ENCODE measurements around the gene VANGL1. TPM values are rescaled to one million over a fixed set of nuclear protein-coding genes. Genes with fewer than 3 reads are reported as not detected.

VANGL1 gene
- total RNA-seq, 1 donor from 2014 or later = 6.5 TPM

DNA sequence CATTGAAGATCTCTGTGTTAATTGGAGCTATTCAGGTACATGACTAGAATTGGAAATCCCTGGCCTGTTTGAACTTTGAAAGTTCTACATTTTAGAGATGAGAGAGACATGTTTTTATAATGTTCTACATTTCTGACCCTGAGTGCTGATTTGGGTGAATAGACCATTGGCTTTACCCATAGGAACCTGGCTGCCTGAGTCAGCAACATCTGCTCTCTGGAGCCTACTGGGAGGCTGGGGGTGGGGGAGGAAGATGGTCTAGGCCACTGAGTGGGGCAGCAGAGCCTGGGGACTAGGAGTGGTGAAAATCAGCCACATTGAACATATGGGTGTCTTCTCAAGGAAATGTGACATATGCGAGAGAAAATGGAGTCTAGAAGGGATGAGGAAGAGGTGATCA, 1.4 kb upstream of the VANGL1 start:
- DNase-seq (ENCODE audit: missing footprints) = no peak
- intact Hi-C loops (cut with DNase I) = loop anchor here (5.0 kb wide), 1 partner anchor 33 kb away; no protein-coding TSS in a partner anchor
- no peak for ATAC-seq

DNA sequence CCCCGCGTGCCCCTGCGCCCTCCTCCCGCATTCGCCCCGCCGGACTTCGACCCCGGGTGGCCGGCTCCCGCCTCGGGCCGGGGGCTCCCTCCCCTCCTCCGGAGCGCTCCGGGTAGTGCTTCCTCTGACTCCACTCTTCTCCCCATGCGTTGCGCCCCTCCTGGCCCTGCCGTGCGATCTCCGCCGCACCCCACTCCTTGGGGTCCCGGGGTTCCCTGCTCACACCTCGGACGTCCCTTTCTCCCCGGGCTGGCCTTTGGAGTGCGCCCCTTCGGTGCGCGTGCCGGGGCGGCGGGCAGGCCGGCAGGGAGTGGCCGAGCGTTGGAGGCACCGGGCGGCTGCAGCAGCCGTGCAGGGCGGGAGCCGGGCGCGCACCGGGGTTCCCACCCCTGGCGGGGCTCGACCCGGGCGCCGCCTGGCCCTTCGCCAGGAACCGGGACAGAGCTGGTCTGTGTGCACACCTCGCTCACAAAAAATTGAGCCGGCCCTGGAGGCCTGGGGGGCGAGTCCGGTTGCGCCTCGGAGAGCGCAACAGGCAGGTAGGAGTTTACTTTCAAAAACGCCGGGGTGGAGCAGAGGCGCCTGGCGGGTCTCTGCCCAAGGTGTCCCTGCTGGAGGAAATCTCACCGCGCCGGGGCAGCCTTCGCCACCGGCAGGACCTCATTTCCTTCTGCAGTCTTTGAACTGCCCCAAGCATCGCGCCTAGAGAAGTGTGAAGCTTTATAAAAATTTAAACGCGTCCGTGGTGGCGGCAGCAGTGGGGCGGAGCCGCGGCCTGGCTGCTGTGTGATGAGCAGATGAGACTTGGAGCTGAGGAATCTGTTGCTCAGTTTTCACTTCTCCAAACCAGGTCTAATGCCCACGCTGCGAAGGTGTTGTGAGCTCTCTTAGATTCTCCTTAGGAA, 650 bp downstream of the VANGL1 start:
- DNase-seq (ENCODE audit: missing footprints) = no peak
- peak; percentile 65 for ATAC-seq
- intact Hi-C loops (cut with DNase I) = loop anchor here (5.0 kb wide), 1 partner anchor 35 kb away; no protein-coding TSS in a partner anchor

DNA sequence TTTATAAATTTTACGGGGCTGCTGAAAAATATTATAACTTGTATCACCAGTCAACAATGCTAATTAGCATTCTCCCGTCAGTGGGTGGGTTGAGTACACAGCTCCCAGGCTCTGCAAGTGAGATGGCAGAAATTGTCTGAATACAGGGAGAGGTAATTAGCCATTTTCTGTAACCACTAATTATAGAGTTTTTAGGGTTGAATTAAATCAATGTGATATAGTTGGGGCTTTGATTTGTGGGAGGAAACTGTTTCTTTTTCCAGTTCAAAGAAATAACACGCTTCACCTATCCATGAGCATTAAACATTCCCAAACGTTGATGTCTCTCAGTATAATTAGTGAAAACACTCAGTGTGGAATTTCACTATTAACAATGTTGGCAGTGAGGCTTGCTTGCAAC, 1.5 kb downstream of the VANGL1 start:
- intact Hi-C loops (cut with DNase I) = loop anchor here (5.0 kb wide), 1 partner anchor 36 kb away; no protein-coding TSS in a partner anchor
- DNase-seq (ENCODE audit: missing footprints) (no peak), ATAC-seq (no peak)

DNA sequence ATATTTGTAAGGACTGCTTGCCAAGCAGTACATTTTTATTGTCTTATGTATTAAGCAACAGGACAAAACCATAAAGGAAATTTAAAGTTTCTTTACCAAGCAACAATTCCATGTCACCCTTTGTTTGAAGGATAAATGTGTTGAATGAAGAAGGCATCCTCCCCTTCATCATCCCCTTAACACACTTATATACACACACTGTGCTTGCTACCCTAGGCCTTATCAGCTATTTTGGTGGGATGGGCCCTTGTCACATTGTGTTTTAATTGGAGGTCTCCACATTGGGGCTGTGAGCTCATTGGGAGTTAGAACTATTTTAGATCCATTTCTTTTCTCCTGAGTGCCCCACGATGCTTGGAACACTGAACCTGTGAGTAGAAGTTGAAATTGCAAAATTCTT, 1.9 kb downstream of the VANGL1 start:
- intact Hi-C loops (cut with DNase I) = loop anchor here (5.0 kb wide), 1 partner anchor 36 kb away; no protein-coding TSS in a partner anchor
- DNase-seq (ENCODE audit: missing footprints) (no peak), ATAC-seq (no peak)

DNA sequence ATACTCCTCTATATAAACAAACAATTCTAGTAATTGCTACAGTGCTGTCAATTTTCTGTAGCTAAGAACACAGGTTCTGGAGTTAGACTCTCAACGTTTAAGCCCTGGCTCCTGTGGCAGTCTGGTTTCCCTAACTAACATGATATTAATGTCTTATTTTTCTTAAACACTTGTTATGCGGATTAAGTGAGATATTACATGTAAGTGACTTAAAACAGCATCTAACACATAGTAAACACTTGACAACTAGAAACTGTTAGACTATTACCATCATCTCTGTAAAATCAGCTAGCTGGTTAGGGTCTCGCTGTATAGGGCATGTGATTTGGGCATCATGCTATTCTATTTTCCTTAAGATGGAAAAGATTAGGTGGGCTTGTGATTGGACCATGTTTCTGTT, 2.3 kb downstream of the VANGL1 start:
- no peak for DNase-seq (ENCODE audit: missing footprints)
- no peak for ATAC-seq
- intact Hi-C loops (cut with DNase I) = loop anchor here (5.0 kb wide), 1 partner anchor 37 kb away; no protein-coding TSS in a partner anchor

DNA sequence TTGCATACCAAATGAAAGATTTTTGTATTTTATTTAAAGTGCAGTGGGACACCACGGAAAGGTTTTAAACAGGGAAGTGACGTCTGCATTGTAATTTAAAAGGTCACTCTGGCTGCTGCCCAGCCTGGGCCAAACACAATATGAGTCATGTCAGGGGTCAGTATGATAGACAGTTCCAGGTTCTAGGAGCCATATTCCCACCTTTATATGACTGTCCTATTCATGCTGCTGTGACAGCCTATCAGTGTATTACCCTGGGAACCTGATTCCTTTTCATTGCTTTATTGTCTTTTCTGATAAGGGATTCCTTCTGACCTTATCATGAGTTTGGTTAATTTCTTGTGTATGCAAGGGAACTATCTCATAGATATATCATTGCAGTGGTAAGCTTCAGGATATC, 5.3 kb downstream of the VANGL1 start:
- DNase-seq (ENCODE audit: missing footprints) (no peak), ATAC-seq (no peak)
- intact Hi-C loops (cut with DNase I) = loop anchor here (5.0 kb wide), 1 partner anchor 55 kb away; no protein-coding TSS in a partner anchor

DNA sequence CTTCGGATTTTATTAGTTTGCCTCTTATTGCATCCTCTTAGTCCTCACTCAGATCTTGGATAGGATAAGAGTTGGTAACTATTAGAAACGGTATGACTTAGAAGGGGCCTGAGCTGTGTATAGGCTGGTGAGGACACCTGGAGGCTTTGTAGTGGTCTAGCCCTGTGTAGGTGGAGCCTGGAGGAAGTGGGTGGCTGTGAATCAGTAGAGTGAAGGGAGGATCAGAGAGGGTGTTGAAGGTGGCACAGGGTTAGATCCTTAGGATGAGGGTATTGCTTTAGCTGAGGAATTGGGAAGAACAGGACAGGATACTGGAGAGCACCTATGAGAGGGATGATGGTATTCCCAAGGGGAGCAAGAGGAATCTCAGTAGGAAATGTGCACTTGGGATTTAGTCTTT, 5.7 kb downstream of the VANGL1 start:
- no peak for DNase-seq (ENCODE audit: missing footprints)
- no peak for ATAC-seq
- intact Hi-C loops (cut with DNase I) = loop anchor here (5.0 kb wide), 1 partner anchor 55 kb away; no protein-coding TSS in a partner anchor

DNA sequence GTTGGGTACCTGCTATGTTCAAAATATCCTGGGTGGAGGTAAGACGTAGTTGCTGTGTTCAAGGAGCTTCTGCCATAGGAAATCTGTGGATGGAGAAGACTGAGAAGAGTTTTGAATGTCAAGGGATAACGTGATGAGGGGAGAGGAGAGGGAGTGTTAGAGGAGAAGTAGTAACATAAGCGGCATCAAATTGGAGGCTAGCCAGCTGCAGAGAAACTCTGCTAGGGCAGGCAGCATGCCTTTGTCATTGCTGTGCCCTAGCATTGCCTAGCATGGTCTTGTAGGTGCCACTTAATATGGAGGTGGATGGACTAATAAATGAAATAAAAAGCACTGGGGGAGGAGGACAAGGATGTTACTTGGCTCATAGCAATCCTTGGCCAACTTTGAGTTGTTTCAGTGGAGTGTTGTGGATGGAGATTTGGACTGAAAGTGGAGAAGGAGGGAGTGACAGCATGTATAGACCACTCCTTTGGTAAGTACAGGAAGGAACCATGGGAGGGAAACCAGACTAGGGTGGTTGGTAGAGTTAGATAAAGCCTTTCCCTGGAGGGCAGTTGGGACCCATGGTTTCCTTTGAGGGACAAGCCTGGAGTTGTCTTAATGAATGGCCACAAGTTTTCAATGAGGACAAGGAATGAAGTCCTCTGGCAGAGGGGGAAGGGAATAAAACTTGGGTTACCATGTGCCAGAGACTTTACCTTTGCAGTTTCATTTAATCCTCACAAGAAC, 6.3 kb downstream of the VANGL1 start:
- DNase-seq (ENCODE audit: missing footprints) (no peak), ATAC-seq (peak; percentile 51)
- intact Hi-C loops (cut with DNase I) = loop anchor here (5.0 kb wide), 1 partner anchor 54 kb away; no protein-coding TSS in a partner anchor

DNA sequence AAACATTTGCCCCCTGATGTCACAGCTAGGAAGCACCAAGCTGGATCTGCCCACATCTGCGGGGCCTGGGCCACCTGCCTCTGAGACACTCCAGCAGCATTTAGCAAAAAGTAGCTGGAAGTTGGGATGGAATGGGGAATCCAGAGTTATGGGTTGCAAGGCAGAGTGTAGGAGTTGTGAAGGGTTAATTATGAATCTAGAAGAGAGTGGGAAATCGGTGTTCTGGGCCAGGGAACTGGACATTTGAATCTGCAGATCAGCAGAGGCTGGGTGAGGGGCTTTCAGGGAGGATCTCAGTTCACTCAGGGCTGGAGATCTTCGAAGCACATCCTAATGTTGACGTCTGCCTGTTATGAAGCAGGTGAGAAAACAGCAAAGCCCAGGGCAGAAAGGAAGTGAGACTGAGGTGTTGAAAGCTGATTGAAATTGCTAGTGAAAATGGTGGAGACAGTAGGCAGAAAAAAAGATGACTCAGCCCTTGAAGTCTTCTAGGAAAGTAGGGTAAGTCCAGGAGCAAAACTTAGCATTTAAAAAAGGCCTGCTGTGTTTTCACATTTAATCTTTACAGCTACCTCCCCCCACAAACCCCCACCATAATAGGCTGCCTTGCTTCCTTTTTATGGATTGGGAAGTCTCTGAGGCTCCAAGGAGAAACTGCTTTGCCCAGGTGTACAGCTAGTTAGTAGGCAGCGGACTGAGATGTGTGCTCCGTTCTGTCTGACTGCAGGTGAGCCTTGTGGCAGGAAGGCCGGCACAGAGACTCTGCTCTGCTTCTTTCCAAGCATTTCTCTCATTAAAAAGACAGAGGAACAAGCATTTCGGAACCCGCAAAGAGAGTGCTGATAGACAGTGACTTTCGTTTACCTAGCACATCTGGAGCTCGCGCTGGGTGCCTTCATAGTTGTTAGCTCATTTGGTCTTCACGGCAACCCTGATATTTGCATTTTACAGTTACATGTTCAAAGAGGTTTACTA, 7.2 kb downstream of the VANGL1 start:
- no peak for ATAC-seq
- intact Hi-C loops (cut with DNase I) = loop anchor here (5.0 kb wide), 1 partner anchor 53 kb away; no protein-coding TSS in a partner anchor
- no peak for DNase-seq (ENCODE audit: missing footprints)

DNA sequence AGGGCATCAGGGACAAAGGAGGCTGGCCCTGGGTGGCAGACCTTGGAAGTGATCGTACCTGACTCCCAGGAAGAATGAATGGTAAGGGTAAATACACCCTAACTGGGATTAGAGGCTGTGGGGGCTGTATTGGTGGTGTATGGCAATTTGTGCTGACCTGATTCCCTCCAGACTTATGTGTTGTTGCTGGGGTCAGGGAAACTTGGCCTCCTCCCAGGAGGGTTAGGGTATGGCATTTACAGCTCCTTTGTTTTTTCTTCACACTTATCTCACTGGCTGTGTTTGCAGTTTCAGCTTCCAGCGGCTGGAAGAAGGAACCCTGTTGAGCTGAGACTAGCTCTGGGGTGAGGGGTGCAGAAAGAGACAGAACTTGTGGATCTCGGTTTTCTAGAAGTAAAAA, 8.2 kb downstream of the VANGL1 start:
- intact Hi-C loops (cut with DNase I) = loop anchor here (5.0 kb wide), 1 partner anchor 52 kb away; no protein-coding TSS in a partner anchor
- ATAC-seq (no peak), DNase-seq (ENCODE audit: missing footprints) (no peak)

DNA sequence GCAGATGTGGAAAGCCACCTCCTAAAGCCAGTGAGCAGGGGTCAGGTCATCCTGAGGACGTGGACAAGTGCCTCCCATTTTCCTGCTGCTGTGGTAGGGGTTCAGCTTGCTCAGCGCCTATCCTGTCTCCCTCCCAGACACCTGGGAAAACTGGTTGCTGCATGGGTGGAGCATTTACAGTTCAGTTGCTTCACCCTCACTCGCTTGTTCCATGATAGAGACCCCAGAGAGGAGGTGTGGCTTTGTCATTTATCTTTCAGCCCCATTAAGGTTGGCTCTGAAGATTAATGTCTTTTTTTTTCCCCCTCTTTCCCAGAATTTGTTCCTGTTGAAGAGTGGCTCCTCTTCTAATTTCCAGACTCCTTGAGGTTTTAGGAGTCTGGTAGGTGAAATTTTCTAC, 9.2 kb downstream of the VANGL1 start:
- DNase-seq (ENCODE audit: missing footprints) (no peak), ATAC-seq (no peak)
- intact Hi-C loops (cut with DNase I) = no loop called here

DNA sequence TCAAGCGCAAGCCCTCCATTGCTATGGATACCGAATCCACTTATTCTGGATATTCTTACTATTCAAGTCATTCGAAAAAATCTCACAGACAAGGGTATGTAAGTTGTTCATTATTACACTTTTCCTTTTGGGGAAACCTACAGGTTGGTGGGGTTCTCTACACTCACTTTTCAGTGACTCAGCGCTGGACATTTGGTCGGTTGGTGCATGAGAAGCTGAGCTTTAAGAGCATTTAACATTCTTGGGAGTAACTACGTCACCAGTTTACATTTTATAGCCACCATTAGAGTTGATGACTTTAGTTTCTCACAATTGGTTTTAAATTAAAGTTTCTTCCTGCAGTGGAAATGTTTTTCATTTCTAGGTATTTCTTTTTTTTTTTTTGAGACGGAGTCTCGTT, 9.6 kb downstream of the VANGL1 start:
- ATAC-seq (no peak), DNase-seq (ENCODE audit: missing footprints) (no peak)
- intact Hi-C loops (cut with DNase I) = no loop called here

DNA sequence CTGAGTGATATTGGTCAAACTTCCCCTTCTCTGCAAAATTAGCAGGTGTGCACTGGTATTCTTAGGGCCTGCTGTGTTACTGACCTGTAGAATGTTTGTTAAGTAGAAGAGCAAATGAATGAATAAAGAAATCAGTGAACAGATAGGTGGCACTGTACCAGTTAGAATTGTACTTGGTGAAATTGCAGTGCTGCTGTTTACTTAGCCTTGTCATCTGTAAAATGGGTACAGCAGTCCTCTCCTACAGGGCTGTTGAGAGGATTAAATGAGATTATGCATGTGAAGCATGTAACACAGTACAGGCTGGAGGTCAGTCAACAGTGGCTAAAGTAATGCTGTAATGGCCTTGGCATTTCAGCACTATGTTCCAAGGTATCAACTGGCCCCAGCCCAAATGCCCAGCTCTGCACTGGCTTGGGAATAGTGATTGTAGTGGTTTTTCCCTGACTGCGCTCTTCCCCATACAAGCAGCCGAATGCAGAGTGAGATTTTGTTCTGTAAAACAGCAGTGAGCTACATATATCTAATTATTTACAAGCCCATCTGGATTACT, 10.5 kb downstream of the VANGL1 start:
- ATAC-seq (peak; percentile 48), DNase-seq (ENCODE audit: missing footprints) (no peak)
- intact Hi-C loops (cut with DNase I) = no loop called here

DNA sequence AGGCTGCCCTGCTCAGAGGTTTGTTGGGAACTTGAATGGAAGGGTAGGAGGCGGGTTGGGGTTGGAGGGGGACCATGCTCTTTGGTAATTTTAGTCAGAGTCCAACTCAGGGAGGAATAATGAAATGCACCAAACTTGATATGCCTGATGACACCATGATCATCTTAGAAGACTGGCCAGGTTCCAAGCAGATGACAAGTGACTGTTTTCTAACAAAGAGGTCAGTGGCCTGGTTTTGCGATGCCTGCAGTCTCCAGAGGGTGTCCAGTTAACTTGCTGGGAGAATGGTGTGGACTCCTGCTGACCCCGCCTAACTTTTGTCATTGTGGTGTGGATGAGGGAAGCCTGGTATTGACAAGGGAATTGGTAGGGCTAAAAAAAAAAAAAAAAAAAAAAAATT, 12.4 kb downstream of the VANGL1 start:
- ATAC-seq = no peak
- no peak for DNase-seq (ENCODE audit: missing footprints)
- intact Hi-C loops (cut with DNase I) = no loop called here

DNA sequence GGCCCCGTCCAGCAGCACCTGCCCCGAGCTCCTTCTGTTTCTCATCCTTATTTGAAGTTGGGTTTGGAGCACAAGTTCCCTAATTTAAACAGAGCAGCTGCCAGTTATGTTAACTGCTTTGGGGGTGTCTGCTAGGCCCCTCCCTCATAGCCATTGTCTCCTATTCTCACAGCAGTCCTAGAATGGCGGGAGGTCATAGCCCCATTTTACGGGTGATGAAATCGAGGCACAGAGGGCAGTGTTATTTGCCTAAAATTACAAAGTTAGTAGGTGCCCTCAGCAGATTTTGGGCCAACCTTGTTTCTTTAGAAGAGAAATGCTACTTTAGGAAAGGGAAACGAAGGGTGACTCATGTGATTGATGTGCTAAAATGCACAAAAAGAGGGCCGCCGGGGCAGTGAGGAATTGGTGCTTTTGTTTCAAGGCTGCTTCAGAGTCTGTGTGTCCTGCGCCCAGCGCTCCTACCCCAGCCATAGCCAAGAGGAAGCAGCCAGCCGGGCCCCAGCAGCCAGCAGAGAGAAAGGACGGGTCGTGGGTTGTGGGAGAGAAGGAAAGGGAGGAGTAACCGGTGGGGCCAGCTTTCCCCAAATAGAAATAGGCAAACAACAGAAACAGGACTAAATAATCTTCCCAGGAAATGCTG, 13.0 kb downstream of the VANGL1 start:
- intact Hi-C loops (cut with DNase I) = no loop called here
- ATAC-seq (no peak), DNase-seq (ENCODE audit: missing footprints) (no peak)

DNA sequence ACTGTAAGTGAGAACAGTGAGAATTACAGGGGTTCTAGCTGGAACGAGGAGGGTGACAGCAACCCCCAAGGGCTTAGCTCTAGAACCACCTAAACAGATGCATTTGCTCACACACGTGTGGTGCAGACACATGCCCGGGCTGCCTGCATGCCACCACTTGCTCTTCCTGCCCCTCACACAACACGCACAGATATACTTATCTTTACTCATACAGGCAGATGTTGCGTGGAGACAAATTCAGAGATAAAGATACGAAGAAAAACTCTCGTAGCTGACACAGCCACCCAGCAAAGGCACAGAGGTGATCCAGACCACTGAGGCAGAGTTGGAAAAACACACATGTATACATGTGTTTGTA, 13.5 kb downstream of the VANGL1 start:
- no peak for DNase-seq (ENCODE audit: missing footprints)
- ATAC-seq = no peak
- intact Hi-C loops (cut with DNase I) = no loop called here

DNA sequence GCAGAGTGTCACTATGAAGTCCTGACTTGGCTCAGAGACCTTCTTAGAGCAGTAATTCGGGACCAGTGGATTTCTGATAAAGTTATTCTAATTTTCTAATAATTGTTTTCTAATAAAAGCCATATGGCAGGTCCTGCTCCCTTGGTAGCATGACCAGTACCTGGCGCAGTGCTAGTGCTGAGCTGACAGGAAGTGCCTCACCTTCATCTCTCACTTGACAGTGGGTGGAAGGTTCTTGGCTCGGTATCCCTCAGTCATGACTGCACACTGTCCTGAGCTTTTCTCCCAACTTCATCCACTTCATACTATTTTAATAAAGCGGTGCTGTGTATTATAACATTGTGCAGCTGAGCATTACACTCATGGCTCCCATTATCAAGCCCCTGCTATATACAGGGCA, 14.1 kb downstream of the VANGL1 start:
- ATAC-seq = no peak
- intact Hi-C loops (cut with DNase I) = no loop called here

More for the DNA sequence above, 14.1 kb downstream of the VANGL1 start:
- no peak for DNase-seq (ENCODE audit: missing footprints)
